GM18951 (cell line): ENCODE results near the gene ATAD2B.
"Not testable (repeated sequence)": the region's sequence is repeated elsewhere in the genome, so short reads cannot be mapped to it uniquely, and the experiment has no call there.

Experiments used
- POLR2A ChIP-seq: IDR thresholded peaks from 4 replicates; pipeline ENCODE4 v1.6.1; 2011; ENCODE audit warnings: mild to moderate bottlenecking; ENCODE audit not compliant: insufficient read length, insufficient read depth; ENCODE audit errors: extremely low read depth
- in situ Hi-C: fragments of 300-500 bp; cut with MboI; formaldehyde crosslinking; loops from one replicate; pipeline ENCODE4 v1.12.0; 2022; ENCODE audit warnings: low sequenced_read_pairs, mixed read lengths, inconsistent platforms; ENCODE audit not compliant: unreplicated experiment

ATAD2B gene

GRCh38 chr2:23926750-23927571 lies at the start of gene ATAD2B:
ATAD2B (minus strand) TSS chr2:23927123; CDS start chr2:23926770, 353 bp downstream.
- peak; percentile 94 for TF ChIP-seq POLR2A
- in situ Hi-C loops: no loop called here

- in situ Hi-C loops: no loop called here
Observed at GRCh38 chr2:23967846-23968245, 40.9 kb upstream of the ATAD2B start.

GRCh38 chr2:23954325-23955014 lies 27.5 kb upstream of the ATAD2B start:
- no peak for TF ChIP-seq POLR2A
- in situ Hi-C loops: no loop called here

More at GRCh38 chr2:23967846-23968245, 40.9 kb upstream of the ATAD2B start:
- no peak for TF ChIP-seq POLR2A

GRCh38 chr2:23953625-23954024 lies 26.7 kb upstream of the ATAD2B start:
- in situ Hi-C loops: no loop called here

GRCh38 chr2:23952558-23952957 lies 25.6 kb upstream of the ATAD2B start:
- in situ Hi-C loops: not testable (repeated sequence)

More at GRCh38 chr2:23953625-23954024, 26.7 kb upstream of the ATAD2B start:
- TF ChIP-seq POLR2A: no peak

- TF ChIP-seq POLR2A: no peak
- in situ Hi-C loops: no loop called here
Observed at GRCh38 chr2:23947350-23947749, 20.4 kb upstream of the ATAD2B start.

- in situ Hi-C loops: no loop called here
- no peak for TF ChIP-seq POLR2A
Observed at GRCh38 chr2:23944976-23945375, 18.1 kb upstream of the ATAD2B start.

- in situ Hi-C loops: no loop called here
- TF ChIP-seq POLR2A: no peak
Observed at GRCh38 chr2:23944527-23944926, 17.6 kb upstream of the ATAD2B start.

GRCh38 chr2:23943666-23944065 lies 16.7 kb upstream of the ATAD2B start:
- TF ChIP-seq POLR2A: no peak
- in situ Hi-C loops: no loop called here

GRCh38 chr2:23941644-23942043 lies 14.7 kb upstream of the ATAD2B start:
- no peak for TF ChIP-seq POLR2A
- in situ Hi-C loops: no loop called here

GRCh38 chr2:23940718-23941620 lies 14.0 kb upstream of the ATAD2B start:
- in situ Hi-C loops: no loop called here
- TF ChIP-seq POLR2A: no peak

GRCh38 chr2:23939987-23940717 lies 13.2 kb upstream of the ATAD2B start, which contains the start of gene UBXN2A:
UBXN2A (plus strand) TSS chr2:23940463; CDS start chr2:23958315, 17,852 bp downstream.
- in situ Hi-C loops: no loop called here
- peak; percentile 91 for TF ChIP-seq POLR2A
